Endothelial cell of umbilical vein (primary cell): ENCODE measurements around the gene SIRPB1. TPM values are rescaled to one million over a fixed set of nuclear protein-coding genes. Genes with fewer than 3 reads are reported as not detected.

Experiments
- BruUV-seq: library from RNA; stranded (reverse); fragments of 400-500 nt; replicated peaks from 2 replicates; lab custom pipeline; 2021; lab: Mats Ljungman, UMichigan
- CTCF ChIA-PET: fragments of 300-600, 350-600 bp; sonication (Branson Sonifier 250); formaldehyde crosslinking; loops from one replicate; lab custom pipeline; 2021; ENCODE audit warnings: antibody characterized with exemption, inconsistent platforms; lab: Charles Lee
- POLR2A ChIA-PET: fragments of 300-600, 350-600 bp; sonication (Branson Sonifier 250); formaldehyde crosslinking; loops from one replicate; lab custom pipeline; 2021; ENCODE audit warnings: antibody characterized with exemption, inconsistent platforms; lab: Charles Lee
- DNase-seq: peaks from one replicate; pipeline ENCODE4 v3.0.0-alpha.2; 2011; ENCODE audit warnings: low read depth, low spot score
- FAIRE-seq: peaks from 2 replicates; lab custom pipeline; 2011; peaks lifted over from hg19 to GRCh38; lab: Jason Lieb, UNC
- H2AFZ ChIP-seq: 2 replicates; pipeline ENCODE4 v1.6.0; 2012; ENCODE audit warnings: low read depth, low read length, control low read depth, inconsistent platforms
- H3K27ac ChIP-seq: 2 replicates; pipeline ENCODE4 v1.5.1; 2011; ENCODE audit warnings: low read depth, mild to moderate bottlenecking, control low read depth, low read length, moderate library complexity; ENCODE audit not compliant: insufficient read depth
- H3K27me3 ChIP-seq, 2 experiments: 2 replicates each; pipeline versions ENCODE4 v1.6.0 to v1.6.1; 2011; ENCODE audit warnings: low read length in 2 of 2, mixed read lengths in 1 of 2; ENCODE audit not compliant: control insufficient read depth in 2 of 2, insufficient read depth in 2 of 2
- H3K36me3 ChIP-seq, 2 experiments: 2 replicates in 1 of 2; 3 replicates in 1 of 2; pipeline ENCODE4 v1.5.1; 2011; ENCODE audit warnings: low read length in 2 of 2, mild to moderate bottlenecking in 1 of 2, moderate library complexity in 1 of 2; ENCODE audit not compliant: control insufficient read depth in 2 of 2, insufficient read depth in 2 of 2; ENCODE audit errors: extremely low read depth in 1 of 2
- H3K4me1 ChIP-seq: 3 replicates; pipeline ENCODE4 v1.5.1; 2011; ENCODE audit warnings: mild to moderate bottlenecking, low read length; ENCODE audit not compliant: control insufficient read depth, insufficient read depth; ENCODE audit errors: extremely low read depth
- H3K4me2 ChIP-seq: 2 replicates; pipeline ENCODE4 v1.6.1; 2011; ENCODE audit warnings: low read length, control low read depth, mixed read lengths; ENCODE audit not compliant: insufficient read depth
- H3K4me3 ChIP-seq, 3 experiments: fragments of 200-600 bp in 1 of 3; sonication (generic), shearing (Covaris generic) in 1 of 3; replicated peaks in 1 of 3; 2 replicates each; pipeline ENCODE4 v1.5.1; 2011 to 2016; ENCODE audit warnings: control low read depth in 3 of 3, low read length in 3 of 3, mild to moderate bottlenecking in 2 of 3, inconsistent platforms in 1 of 3, low read depth in 1 of 3, moderate library complexity in 1 of 3; ENCODE audit not compliant: insufficient read depth in 1 of 3
- H3K79me2 ChIP-seq: 2 replicates; pipeline ENCODE4 v1.6.0; 2012; ENCODE audit warnings: low read length, inconsistent platforms; ENCODE audit not compliant: control insufficient read depth, insufficient read depth
- H3K9ac ChIP-seq: replicated peaks from 2 replicates; pipeline ENCODE3; 2011; ENCODE audit warnings: low read length, control low read depth; ENCODE audit not compliant: insufficient read depth; ENCODE audit errors: extremely low read depth
- H3K9me1 ChIP-seq: replicated peaks from 3 replicates; pipeline ENCODE4 v1.6.0; 2011; ENCODE audit warnings: mild to moderate bottlenecking, low read length; ENCODE audit not compliant: control insufficient read depth, insufficient read depth; ENCODE audit errors: extremely low read depth
- H3K9me3 ChIP-seq: replicated peaks from 2 replicates; pipeline ENCODE4 v1.5.1; 2012; ENCODE audit warnings: low read length, inconsistent platforms; ENCODE audit not compliant: control insufficient read depth, insufficient read depth
- H4K20me1 ChIP-seq: replicated peaks from 2 replicates; pipeline ENCODE3; 2011; ENCODE audit warnings: mild to moderate bottlenecking, low read length; ENCODE audit not compliant: control insufficient read depth, insufficient read depth; ENCODE audit errors: extremely low read depth
- CTCF ChIP-seq, 2 donors: IDR thresholded peaks; 1 replicate in 1 of 2; 2 replicates in 1 of 2; pipeline ENCODE4 v1.5.1; 2011; ENCODE audit warnings: low read length in 2 of 2, mild to moderate bottlenecking in 2 of 2, moderate library complexity in 2 of 2, control low read depth in 1 of 2, inconsistent platforms in 1 of 2, low read depth in 1 of 2; ENCODE audit not compliant: insufficient read depth in 1 of 2; ENCODE audit errors: extremely low read depth in 1 of 2
- EZH2 ChIP-seq: IDR thresholded peaks from 2 replicates; pipeline ENCODE4 v1.6.1; 2012; ENCODE audit warnings: borderline replicate concordance, low read depth, mild to moderate bottlenecking, moderate library complexity, low read length, inconsistent platforms; ENCODE audit not compliant: severe bottlenecking
- FOS ChIP-seq: IDR thresholded peaks from 2 replicates; pipeline ENCODE4 v1.6.1; 2011; ENCODE audit warnings: mild to moderate bottlenecking, low read length, moderate library complexity, borderline replicate concordance; ENCODE audit not compliant: insufficient read depth
- MAX ChIP-seq: IDR thresholded peaks from 2 replicates; pipeline ENCODE4 v1.6.1; 2011; ENCODE audit not compliant: insufficient read depth, insufficient read length
- MYC ChIP-seq: IDR thresholded peaks from one replicate; pipeline ENCODE4 v1.6.1; 2011; ENCODE audit warnings: mild to moderate bottlenecking, low read depth, low read length
- POLR2A ChIP-seq: IDR thresholded peaks from 2 replicates; pipeline ENCODE4 v1.6.1; 2012; ENCODE audit warnings: low read depth, mild to moderate bottlenecking, control low read depth, low read length
- dilution Hi-C: fragments of 300-500 bp; cut with MboI; formaldehyde crosslinking; loops from one replicate; pipeline ENCODE4 v1.15.0; 2019; ENCODE audit warnings: low sequenced_read_pairs; ENCODE audit not compliant: extremely low pct_ligation_motif_present
- intact Hi-C: fragments of 100-400 bp; cut with micrococcal nuclease; formaldehyde crosslinking; loops from one replicate; pipeline ENCODE4 v1.10.0; 2022
- polyA plus RNA-seq, 4 experiments: library from polyadenylated mRNA; depleted of rRNA in 3 of 4; stranded (reverse) in 3 of 4; unstranded in 1 of 4; fragments of >200 nt; gene quantifications; 2 replicates each; pipeline versions ENCODE4 v1.2.1 to v1.2.3, GENCODE V29; 2011 to 2012; ENCODE audit warnings: missing spikeins in 1 of 4
- total RNA-seq: library from RNA; stranded (reverse); gene quantifications from 2 replicates; pipeline ENCODE4 v1.2.3, GENCODE V29; 2021

Gene SIRPB1
- total and polyA plus RNA-seq, 2 donors (not counting 3 experiments of a cell fraction or from before 2014, with no cell fraction given): 0.10 to 6.5 TPM

- ChIA-PET POLR2A (no interaction called here), CTCF (no interaction called here)
- Histone ChIP-seq H3K36me3 (no peaks in the 10 kb centered on the region), H2AFZ (no peak within 1 kb of the TSS), H3K27ac (no peak within 1 kb of the TSS), H4K20me1 (no peaks in the 10 kb centered on the region), H3K79me2 (no peaks in the 10 kb centered on the region), H3K4me1 (no peaks in the 10 kb centered on the region), H3K9me1 (no peaks in the 10 kb centered on the region), H3K27me3 (peaks cover 12% of the 10 kb centered on the region in 2 experiments), H3K9me3 (no peaks in the 10 kb centered on the region), H3K4me2 (no peak within 1 kb of the TSS), H3K9ac (no peak within 1 kb of the TSS), H3K4me3 (no peak within 1 kb of the TSS)
- intact Hi-C loops (no loop called here), dilution Hi-C loops (no loop called here)
- BruUV-seq: no TSS peak
- no peak for DNase-seq
- no peak for FAIRE-seq
- TF ChIP-seq FOS: no peak
- TF ChIP-seq MYC: no peak
- TF ChIP-seq CTCF (IDR thresholded peaks at IDR 0.05; ENCODE audit: extremely low read depth in 1 of 2, insufficient read depth in 1 of 2, low read depth in 1 of 2, low read length in 2 of 2): no peak
- TF ChIP-seq POLR2A: no peak
- TF ChIP-seq MAX: no peak
- no peak for TF ChIP-seq EZH2
Observed at GRCh38 chr20:1657556-1658334, 37.9 kb upstream of the SIRPB1 start, which contains the start of gene SIRPG. TSS of gene SIRPG (minus strand) at chr20:1657779. CDS start at chr20:1657714, 65 bp downstream.
